HuH-7.5 (cell line): ENCODE results near the gene ESPL1.

ENCODE experiments used
- DNase-seq: peaks from one replicate; pipeline ENCODE4 v3.0.0; 2011; ENCODE audit warnings: low spot score

The ESPL1 gene

DNA sequence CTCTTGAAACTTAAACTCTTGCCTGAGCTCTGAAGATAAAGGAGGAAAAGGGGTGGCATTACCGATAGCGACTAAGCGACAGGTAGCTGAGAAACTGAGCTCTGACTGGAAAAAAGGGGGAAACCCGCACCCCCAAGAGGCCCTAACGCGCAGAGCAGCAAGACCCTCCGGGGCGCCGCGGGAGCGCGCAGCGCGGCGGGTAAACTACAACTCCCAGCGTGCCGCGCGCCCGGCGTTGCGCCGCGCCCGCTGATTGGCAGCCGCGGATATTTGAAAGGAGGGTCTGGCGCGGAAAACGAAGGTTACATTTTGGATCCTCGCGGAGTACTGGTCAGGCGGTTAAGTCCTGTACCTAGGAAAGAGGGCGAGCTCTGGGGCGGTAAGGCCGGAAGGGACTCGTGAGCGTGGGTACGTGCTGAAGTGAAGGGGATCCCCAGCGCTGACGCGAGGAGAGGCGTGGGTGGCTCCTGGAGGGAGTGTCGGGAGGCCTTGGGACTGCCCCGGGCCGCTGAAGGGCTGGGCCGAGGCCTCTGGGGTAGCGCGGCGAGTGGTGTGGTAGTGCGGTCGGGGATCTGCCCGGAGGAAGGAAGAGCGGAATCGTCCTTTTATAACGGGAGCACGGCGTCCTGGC is at the start of gene ESPL1:
ESPL1 (plus strand) TSS at position 301 of the 631 bp plus-strand sequence. CDS start 468 bp downstream, outside the sequence.
- DNase-seq, result peak; percentile 89

DNA sequence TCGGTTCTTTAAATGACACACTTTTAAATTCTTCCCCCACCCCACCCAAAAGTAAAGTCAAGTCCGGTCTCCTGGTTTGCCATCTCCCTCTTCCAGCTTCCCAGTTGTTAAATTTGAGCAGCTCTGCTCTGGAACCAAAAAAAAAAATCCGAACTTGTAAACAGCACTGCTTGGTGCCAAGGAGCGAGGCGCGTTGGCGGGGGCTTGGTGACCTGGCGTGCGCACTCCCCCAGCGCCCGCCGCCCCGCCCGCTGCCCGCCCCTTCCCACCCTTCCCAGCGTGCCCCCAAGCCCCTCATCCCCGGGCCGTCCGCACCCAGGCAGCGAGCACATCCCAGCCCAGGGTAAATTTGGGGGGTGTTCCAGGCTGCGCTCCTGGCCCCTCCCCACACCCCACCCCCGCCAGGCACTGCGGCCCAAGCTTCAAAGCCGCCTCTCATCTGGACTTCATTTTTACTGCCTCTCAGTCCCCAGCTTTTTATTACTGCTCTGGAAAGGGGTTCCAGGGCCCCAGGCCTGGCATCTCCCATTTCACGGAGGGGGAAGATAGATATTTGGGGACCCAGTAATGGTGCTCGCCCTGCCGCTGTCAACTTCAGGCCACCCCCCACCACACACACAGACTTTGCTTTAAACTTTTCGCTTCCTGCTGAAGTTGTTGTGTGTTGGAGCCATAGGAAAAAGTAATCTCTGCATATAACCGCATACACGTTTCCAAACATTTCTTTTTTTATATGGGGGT is 49.4 kb upstream of the ESPL1 start:
- DNase-seq, result no peak

DNA sequence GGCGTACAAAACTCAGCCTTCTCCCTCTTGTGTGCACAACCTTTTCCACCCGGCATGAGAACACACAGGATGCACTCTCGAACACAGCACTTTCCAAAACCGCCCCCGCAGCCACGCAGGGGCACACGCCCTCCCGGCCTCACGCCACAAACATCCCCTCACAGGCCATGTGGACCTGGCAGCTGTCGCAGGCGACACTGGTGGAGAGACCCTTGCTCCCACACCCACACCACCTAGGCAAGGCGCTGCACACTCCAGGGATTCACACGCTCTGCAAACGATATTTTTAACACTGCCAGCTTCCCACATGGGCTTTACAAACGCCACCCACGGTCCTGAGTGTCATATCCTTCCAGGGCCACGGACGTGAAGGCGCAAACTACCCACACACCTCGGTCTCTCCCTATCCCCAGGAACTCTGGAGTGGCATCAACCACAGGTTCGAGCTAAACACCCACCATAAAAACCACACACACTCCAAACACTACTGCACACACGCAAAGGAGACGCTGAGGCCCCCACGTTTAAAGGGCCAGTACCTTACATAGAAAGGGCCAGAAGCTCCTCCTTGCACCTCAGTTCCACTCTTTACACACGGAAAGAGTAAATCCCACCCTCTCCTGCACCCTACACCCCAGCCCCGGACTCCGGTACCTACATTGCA is 48.7 kb upstream of the ESPL1 start:
- peak; percentile 76 for DNase-seq

DNA sequence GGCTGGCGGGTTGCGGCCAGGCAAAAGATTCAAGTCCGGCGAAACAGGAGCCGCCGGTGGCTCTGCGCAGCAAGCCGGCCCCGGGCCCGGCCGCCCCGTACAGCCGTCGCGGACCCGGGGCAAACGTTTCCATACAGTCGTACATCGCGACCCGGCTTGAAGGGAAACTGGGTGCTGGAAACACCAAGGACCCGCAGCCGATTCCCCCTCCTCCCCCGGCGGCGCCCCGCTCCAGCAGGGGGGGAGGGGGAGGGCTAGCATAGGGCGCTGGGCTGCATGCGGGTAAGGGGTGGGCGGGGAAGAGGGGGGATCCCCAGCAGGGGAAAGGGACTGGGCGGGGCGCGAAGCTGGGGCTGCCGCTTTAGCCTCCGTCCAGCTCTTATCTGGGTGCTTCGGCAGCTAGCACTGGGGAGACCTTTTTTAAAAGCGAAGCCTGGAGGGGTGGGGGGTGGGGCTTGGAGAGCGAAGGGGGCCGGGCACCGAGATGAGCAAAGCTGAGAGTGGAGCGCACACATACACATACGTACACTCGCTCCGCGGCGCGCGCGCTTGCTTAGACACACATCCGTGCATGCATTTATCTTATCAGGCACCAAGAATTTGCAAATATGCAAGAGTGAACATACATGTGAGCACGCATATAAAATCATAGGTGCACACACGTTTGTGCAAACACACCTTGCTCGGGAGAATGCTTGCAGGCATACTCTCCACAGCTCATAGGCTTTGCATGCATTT is 48.0 kb upstream of the ESPL1 start:
- peak; percentile 90 for DNase-seq

DNA sequence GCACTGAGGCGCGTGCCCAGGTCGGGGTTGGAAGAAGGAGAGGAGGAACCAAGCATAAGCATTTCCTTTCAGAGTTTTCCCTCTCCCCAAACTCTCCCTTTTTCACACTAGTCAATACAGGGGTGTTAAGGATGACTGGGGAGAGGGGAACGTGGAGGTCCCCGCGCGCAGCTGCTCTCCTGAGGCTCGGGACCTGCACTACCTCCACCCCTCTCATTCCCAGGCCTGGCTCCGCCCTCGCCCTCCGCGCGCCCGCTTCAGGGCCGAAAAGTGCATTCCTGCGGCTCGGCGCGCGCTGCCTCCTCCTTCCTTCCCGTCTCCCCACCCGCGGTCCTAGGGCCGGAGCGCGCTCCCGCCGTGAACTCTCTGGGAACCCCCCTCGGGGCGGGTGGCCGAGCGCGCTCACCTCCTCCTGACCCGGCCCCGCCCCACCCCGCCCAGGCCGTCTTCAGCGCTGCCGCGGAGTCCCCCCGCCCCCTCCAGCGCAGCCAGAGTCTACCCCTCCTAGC is 47.4 kb upstream of the ESPL1 start:
- DNase-seq, result peak; percentile 99

DNA sequence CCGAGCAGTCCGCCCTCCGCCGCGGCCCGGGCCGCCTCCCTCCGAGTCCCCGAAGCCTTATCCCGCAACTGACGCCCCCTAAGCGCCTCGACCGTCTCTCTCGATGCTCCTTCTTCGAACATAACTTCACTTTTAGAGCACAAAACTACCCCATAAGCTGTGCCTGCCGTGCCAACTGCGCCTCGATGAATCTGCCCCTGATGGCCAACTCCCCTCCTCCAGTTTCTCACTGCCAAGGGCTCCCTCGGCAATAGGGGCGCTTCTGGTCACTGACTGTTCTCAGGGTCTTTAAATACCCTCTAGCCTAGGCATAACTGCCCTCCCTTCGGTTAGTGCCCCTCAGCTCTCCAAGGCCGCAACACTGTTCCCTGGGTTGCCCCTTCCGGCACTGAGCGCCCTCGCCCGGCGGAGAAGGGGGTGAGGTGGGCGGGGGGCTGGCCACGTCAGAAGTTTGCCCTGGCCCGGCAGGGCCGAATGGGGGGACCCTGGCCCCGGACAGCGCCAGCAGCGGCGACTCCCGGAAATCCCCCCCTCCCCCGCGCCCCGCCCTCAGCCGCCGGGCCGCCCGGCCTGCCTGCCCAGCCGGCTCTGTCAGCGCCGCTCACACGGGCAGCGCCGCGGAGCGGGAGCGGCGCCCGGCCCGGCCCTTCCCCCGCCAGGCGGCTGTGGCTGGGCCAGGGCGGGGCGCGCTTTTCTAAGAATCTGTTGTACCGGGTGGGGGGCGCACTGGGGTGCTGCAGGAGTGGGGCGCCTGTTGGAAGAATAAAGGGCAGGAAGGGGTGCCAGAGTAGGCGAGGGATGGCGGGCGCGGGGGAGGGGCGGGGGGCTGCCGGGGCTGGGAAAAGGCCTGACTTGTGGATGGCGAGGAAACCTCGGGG is 46.7 kb upstream of the ESPL1 start:
- DNase-seq, result peak; percentile 89

DNA sequence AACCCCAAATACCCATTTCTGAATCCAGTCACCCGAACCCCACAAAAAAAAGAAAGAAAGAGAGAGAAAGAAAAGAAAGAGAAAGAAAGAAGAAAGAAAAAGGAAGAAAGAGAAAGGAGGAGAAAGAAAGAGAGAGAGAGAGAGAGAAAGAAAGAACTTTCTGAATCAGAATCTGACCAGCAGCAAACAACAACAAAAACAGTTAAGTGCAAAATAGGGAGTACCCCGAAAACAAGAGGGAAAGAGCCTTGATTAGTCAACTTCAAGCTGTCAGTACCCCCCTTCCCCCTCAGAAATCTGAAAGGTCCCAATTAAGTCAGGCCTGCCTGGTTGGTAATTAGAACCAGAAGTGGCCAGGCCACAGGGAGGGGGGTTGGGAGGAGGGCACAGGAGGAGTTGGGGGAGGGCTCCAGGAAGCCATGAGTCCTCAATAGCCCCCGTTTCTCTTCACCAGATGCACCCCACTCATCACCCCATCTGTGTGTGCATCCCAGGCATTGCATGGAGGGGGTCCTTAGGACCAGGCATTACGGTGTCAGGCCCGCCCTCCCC is 45.9 kb upstream of the ESPL1 start:
- DNase-seq, result no peak

DNA sequence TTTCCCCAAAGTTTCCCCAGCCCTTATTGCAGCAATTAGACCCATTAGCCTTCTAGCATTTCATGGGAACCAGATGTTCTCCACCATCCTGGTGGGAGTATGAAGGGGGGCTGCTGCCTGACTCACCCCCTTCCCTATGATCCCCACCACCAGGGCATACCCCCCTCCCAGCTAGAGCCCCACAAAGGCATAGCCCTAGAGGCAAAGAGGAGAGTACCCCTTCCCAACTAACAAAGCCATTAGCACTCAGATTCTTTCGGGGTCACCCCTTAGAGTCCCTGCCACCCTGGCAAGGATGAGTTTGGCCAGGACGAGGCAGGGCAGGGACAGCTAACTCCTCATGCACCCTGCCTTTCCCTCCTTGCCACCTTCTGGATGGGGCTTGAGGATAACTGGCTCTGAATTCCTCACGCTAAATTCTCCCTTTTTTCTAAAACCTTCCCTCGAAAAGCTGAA is 45.3 kb upstream of the ESPL1 start:
- DNase-seq, result no peak

DNA sequence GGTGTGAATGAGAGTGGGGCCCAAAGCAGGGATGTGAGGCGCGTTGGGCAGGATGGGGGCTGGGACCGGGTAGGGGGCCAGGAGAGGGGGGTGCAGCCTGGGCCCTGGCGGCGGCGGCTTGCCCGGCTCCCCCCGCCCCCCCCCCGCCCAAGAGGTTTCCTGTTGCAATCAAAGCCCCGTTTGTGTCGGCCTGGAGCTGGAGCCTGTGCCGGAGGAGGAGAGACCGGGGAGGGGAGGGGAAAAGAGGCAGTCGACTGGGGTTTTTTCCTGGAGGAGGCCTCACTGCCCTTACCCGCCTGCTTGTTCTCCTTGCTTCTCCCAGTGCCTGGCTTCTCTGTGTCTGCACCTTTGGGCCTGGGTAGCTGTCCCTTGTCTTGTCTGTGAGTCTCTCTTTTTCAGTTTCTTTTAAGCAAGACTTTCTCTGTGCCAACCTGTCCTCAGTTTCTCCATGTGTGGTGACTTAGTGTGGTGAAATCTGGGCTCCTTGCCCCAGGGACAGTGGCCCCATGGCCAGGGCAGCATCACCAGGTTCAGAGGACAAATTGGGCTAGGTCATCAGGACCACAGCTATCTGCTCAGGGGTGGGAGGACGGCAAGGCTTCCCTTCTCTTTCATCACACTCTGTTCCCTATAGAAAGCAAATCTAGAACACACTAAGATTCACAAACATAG is 44.6 kb upstream of the ESPL1 start:
- no peak for DNase-seq

DNA sequence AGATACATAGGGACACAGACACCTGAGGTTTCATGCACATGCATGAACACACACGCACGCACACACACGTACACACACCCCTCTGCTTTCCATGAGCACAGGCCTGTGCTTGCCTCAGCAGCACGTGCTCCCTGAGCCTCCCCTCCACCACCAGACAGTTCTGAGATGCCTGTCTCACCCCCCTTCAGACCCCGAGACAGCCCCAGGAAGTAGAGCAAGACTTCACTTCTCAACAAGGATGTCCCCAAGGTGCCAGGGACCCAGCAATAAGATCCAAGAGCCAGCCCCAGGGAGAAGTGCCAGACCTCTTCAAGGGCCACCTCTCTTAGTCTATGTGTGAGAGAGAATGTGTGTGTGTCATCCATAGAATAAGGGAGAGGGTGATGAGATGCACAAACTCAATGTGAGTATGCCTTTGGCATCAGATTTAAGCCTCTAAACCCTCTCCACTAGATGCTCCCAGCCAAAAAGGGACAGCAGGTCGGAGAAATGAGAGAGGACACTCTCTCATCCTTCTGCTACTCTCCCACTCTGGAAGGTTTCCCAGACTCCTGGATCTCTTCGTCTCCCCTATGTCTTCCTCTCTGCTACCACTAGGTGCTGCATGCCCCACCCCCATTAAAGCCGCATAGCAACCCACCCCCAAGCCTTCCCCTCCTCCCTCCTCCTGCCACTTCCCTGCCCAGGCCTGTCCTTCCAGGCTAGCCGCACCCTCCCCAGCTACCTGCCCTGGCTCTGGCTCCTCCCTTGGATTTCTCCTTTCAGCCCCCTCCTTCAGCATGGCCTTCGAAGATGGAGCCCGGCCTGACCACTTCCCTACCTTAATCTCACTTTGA is 43.8 kb upstream of the ESPL1 start:
- peak; percentile 60 for DNase-seq

DNA sequence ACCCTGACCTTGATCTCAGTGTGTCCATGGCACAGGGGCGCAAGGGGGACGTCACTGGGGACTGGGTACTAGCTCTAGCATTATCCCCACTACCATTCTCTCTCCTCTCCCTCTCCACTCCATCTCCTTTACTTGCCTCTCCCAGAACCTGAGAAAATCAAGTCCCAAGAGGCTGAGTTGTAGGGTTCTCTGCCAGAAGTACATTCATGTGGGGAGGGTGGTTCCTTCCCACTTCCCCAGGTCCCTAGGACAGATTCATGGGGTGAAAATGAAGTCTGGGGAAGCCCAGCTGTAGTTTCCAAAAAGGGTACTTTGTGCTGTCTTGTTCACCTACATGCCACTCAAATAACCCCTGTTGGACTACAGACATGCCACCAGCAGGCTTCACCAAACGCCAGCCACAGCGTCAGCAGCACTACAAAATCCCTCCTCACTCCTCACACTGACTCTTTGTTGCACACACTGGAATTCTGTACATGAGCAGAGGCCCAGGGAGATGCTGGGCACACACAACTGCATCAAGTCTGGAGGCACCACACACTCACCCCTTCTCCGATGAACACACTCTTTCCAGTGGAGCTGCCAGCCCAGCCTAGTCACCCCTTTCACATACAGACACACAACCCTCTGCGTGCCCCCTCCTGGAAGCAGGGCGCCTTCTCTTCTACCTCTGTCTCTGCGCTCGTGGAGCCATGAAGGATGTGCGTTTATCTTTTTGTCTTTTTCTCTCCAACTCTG is 43.0 kb upstream of the ESPL1 start:
- DNase-seq, result no peak

DNA sequence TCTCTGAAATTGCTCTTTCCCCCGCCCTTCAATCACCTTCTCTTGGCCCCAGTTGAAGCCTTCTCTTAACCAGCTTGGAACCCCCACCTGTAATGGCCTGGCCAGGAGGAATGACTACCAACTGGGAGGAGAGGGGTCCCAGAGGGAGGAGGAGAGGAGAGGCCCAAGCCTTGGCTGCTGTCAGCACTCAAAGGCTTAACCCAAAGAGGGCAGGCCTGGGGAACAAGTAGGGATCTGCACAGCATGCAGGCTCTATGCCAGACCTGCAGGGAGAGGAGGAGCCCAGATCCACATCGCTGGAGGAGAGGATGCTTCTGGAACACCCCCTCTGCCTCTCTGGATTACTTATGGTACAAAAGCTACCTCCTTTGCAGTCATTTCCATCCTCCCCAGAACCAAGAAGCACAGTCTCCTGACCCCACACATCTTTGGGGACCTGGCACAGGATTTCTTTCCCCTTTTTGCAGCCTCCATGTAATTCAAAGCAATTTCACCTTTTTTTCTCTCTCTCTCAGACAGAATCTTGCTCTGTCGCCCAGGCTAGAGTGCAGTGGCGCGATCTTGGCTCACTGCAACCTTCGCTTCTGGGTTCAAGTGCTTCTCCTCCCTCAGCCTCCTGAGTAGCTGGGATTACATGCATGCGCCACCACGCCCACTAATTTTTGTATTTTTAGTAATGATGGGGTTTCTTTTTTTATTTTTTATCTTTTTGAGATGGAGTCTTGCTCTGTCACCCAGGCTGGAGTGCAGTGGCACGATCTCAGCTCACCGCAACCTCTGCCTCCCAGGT is 42.3 kb upstream of the ESPL1 start:
- DNase-seq, result no peak

DNA sequence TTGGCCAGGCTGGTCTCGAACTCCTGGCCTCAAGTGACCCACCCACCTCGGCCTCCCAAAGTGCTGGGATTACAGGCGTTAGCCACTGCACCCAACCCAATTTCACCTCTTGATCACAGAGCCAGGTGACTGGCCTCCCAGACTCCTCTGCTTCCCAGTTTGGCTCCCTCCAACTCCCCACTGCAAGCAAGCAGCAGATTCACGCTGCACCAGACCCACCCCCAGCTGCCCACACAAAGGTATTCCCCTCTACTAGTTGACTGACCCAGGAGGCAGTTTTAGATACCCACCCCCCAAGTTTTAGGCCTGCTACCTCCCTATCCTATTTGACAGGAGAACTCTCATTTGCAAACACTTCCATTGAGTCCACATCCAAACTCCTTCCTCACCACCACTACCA is 41.3 kb upstream of the ESPL1 start:
- DNase-seq, result no peak

DNA sequence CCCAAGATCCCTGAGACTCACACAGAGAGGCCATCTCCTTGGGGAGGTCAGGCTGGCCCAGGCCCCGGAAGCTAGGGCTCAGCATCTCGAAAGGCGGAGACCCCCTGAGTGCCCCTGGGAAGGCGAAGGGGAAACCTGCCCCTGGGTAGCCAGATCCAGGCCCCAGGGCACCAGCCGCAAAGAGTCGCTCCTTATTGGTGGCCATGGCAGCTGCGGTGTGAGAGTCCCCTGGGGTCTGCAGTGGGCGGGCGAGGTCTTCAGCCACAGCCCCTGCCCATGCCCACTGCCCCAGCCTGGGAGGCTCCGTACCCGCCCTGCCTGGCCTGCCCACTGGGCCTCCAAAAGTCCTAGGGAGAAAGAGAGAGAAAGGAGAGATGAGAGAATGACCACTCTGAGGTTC is 40.8 kb upstream of the ESPL1 start:
- DNase-seq, result no peak

DNA sequence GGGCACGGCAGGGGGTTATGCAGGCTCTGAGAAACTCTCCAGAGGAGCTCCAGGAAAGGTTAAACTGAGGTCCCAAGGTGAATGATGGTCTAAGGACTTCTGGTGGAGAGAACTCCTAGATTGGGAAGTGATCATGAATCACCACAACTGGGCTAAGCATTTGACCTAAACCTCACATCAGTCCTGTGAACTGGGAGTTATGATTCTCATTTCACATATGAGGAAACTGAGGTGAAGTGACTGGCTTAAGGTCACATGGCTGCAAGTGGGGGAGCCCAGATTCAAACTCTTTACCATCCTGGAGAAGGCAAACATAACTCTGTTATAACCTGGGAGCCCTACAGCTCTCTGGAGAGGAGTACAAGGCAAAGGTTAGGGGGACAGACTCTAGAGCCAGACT is 40.3 kb upstream of the ESPL1 start:
- DNase-seq, result no peak

DNA sequence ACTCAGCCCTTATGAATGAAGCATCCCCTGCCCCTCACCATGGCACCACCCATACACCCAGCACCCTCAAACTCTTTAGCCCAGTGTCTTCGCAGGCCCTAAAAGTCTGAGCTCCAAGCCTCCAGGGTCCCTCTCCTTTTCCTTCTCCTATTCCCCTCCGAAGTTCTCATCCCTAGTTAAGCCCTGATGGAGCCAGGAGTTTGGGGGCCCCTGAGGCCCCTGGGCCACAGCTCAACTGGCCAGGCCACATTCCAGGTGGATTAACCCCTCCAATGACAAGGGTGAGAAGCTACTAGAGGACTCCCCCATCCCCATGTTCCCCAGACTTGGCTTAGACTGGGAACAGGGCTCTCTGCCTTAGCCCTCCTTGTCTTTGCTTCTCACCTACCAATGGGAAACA is 38.6 kb upstream of the ESPL1 start:
- DNase-seq, result no peak

DNA sequence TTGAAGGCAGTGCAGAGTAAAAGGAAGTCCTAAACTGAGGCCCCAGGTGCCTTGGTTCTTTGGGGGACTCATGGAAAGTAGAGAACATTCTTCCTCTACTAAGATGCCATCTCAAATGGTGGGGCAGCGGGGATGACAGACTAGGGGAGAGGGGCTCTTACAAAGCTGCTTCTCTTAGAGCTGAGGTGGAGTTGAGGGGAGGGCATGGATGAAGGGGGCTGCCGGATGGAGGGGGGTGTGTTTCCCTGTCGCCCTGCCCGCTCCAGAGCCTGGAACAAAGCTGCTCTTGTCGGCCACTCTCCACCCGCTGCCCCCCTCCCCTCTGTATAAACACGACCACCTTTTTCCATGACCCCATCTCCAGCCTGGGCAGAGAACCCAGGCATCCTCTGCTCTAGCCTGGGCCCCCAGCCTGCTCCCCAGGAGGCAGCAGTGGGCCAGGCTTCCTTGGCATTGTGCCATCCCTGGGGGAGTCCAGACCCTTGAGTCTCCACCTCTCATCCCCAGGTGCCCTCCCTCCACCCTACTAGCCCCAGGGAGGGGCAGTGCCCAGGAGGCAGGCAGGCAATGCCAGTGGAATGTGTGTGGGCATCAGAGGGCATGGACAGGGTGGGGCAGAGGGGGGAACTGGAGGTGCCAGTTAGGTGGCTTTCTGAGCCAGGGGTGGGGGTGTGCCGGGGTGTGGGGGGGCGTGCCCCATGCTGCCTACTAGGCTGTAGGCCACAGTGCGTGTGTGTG is 37.8 kb upstream of the ESPL1 start:
- no peak for DNase-seq

DNA sequence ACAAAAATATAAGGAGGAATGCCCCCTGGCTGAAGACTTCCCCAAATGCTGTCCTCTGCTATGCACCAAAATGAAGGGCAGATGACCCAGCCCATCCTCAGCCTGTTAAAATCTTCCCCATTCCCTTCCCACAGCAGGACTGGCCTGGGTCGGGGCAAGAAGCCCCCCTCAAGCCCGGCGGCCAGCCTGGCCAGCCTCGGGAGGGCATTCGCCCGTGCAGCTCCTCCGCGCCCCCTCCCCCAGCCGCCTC is 36.5 kb upstream of the ESPL1 start:
- DNase-seq, result no peak
